ENCODE results near the gene RAB4B. TPM values are rescaled to one million over a fixed set of nuclear protein-coding genes. Genes with fewer than 3 reads are reported as not detected.
A peak's percentile ranks its signal among the peaks of the same experiment; 100 is the strongest.
"Not testable (repeated sequence)": the region's sequence is repeated elsewhere in the genome, so short reads cannot be mapped to it uniquely, and the experiment has no call there.

RAB4B gene
- polyA plus RNA-seq, 4 donors: 7.6 to 11.7 (median 9.6) TPM

GRCh38 chr19:40776932-40777644 lies 959 bp upstream of the RAB4B start:
- peak; percentile 83 to 91 (median 89) for DNase-seq (ENCODE audit: low read depth in 4 of 4, low spot score in 3 of 4)

- DNase-seq (ENCODE audit: low read depth in 4 of 4, low spot score in 3 of 4): no peak
Observed at GRCh38 chr19:40777645-40777936, 456 bp upstream of the RAB4B start.

- DNase-seq (ENCODE audit: low read depth in 4 of 4, low spot score in 3 of 4): no peak
Observed at GRCh38 chr19:40778706-40779284, 748 bp downstream of the RAB4B start.

- no peak for DNase-seq (ENCODE audit: low read depth in 4 of 4, low spot score in 3 of 4)
Observed at GRCh38 chr19:40780582-40780981, 2.5 kb downstream of the RAB4B start.

GRCh38 chr19:40781140-40781539 lies 3.1 kb downstream of the RAB4B start:
- DNase-seq (ENCODE audit: low read depth in 4 of 4, low spot score in 3 of 4): no peak

GRCh38 chr19:40783711-40784110 lies 5.7 kb downstream of the RAB4B start:
- DNase-seq (ENCODE audit: low read depth in 4 of 4, low spot score in 3 of 4): no peak

- DNase-seq (ENCODE audit: low read depth in 4 of 4, low spot score in 3 of 4): not testable (repeated sequence)
Observed at GRCh38 chr19:40784146-40784545, 6.1 kb downstream of the RAB4B start.

GRCh38 chr19:40785526-40785925 lies 7.5 kb downstream of the RAB4B start:
- DNase-seq (ENCODE audit: low read depth in 4 of 4, low spot score in 3 of 4): no peak

- no peak for DNase-seq (ENCODE audit: low read depth in 4 of 4, low spot score in 3 of 4)
Observed at GRCh38 chr19:40786060-40787037, 8.3 kb downstream of the RAB4B start.

GRCh38 chr19:40791349-40791748 lies 13.3 kb downstream of the RAB4B start:
- DNase-seq (ENCODE audit: low read depth in 4 of 4, low spot score in 3 of 4): no peak

GRCh38 chr19:40791996-40792395 lies 13.9 kb downstream of the RAB4B start:
- no peak for DNase-seq (ENCODE audit: low read depth in 4 of 4, low spot score in 3 of 4)

- DNase-seq (ENCODE audit: low read depth in 4 of 4, low spot score in 3 of 4): no peak
Observed at GRCh38 chr19:40797166-40797962, 19.3 kb downstream of the RAB4B start.

GRCh38 chr19:40797963-40798682 lies 20.1 kb downstream of the RAB4B start:
- no peak for DNase-seq (ENCODE audit: low read depth in 4 of 4, low spot score in 3 of 4)

- DNase-seq (ENCODE audit: low read depth in 4 of 4, low spot score in 3 of 4): peak; percentile 99 to 100 (median 100)
Observed at GRCh38 chr19:40798683-40799557, 20.9 kb downstream of the RAB4B start, which contains the start of gene EGLN2. Gene EGLN2 (plus strand): TSS chr19:40799191. CDS start chr19:40800573, 1,382 bp downstream.

GRCh38 chr19:40799558-40800338 lies 21.7 kb downstream of the RAB4B start:
- DNase-seq (ENCODE audit: low read depth in 4 of 4, low spot score in 3 of 4): no peak

- no peak for DNase-seq (ENCODE audit: low read depth in 4 of 4, low spot score in 3 of 4)
Observed at GRCh38 chr19:40800339-40800996, 22.4 kb downstream of the RAB4B start.

- DNase-seq (ENCODE audit: low read depth in 4 of 4, low spot score in 3 of 4): no peak
Observed at GRCh38 chr19:40800997-40801377, 22.9 kb downstream of the RAB4B start.
